ENCODE measurements around the gene CRY1.

CRY1 gene

GRCh38 chr12:107066691-107067090 lies 26.7 kb downstream of the CRY1 start:
- Mint-ChIP-seq H3K4me1 (no peaks in the 10 kb centered on the region), H3K4me3 (no peak overlapping the region), H3K36me3 (peaks cover 4% of the 10 kb centered on the region), H3K27ac (no peak overlapping the region), H3K27me3 (no peaks in the 10 kb centered on the region), H3K9me3 (peaks cover 2% of the 10 kb centered on the region)
- DNase-seq (ENCODE audit: low spot score in 2 of 2), result no peak
- no peak for ATAC-seq (ENCODE audit: low read depth)

DNA sequence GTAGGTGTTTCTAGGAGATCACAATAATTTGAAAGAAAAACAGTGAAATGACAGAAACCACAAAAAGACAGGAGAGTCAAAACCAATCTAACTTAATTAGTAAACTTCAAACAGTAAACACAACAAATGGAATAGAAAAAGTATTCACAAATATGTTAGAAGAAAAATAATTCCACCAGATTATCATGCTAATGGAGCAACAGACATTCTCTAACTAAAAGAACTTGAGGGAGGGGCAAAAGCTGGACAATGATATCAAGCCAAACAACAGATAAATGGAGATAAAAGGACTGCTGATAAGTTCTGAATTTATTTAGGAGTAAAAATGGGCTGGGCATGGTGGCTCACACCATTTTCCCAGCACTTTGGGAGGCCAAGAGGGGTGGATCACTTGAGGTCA lies 28.7 kb downstream of the CRY1 start:
- Mint-ChIP-seq H3K4me1 (no peaks in the 10 kb centered on the region), H3K36me3 (peaks cover 4% of the 10 kb centered on the region), H3K27ac (no peak overlapping the region), H3K4me3 (no peak overlapping the region), H3K27me3 (no peaks in the 10 kb centered on the region), H3K9me3 (peaks cover 2% of the 10 kb centered on the region)
- DNase-seq (ENCODE audit: low spot score in 2 of 2) (no peak), ATAC-seq (ENCODE audit: low read depth) (no peak)

DNA sequence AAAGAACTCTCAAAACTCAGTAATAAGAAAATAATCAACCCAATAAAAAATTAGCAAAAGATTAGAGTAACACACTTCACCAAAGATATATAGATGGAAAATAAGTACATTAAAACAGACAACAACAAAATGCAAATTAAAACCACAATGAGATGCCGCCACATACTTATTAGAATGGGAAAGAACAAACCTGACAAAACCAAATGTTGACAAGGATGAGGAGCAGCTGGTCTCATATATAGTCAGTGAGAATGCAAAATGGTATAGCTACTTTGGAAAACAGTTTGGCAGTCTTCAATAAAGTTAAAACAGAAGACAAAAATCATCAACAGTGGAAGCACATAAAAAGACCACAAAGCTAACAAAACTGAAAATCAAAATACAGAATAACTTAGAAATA lies 29.1 kb downstream of the CRY1 start:
- Mint-ChIP-seq H3K4me3 (no peak overlapping the region), H3K27ac (no peak overlapping the region), H3K9me3 (peaks cover 2% of the 10 kb centered on the region), H3K27me3 (no peaks in the 10 kb centered on the region), H3K4me1 (no peaks in the 10 kb centered on the region), H3K36me3 (peaks cover 4% of the 10 kb centered on the region)
- DNase-seq (ENCODE audit: low spot score in 2 of 2) (no peak), ATAC-seq (ENCODE audit: low read depth) (no peak)

DNA sequence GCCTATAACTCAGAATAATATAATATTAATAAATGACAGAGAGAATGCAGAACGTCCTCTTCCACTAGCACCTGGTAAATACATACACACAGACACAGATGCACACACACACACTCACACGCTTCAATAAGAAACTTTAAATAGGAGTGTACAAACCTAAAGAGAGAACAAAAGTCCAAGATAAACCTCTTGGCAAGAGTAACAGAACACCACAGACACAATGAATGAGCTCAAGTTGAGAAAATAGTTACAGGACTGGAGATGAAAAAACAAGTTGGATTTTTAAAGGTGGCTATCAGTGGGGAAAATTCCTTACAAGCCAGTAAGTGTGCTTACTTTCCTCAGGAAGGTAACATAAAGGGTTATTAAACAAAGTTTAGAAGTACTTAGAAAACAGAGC lies 35.2 kb downstream of the CRY1 start:
- no peak overlapping the region for H3K27ac Mint-ChIP-seq
- no peaks in the 10 kb centered on the region for H3K36me3 Mint-ChIP-seq
- H3K9me3 Mint-ChIP-seq, result peaks cover 5% of the 10 kb centered on the region
- H3K4me1 Mint-ChIP-seq, result peaks cover 2% of the 10 kb centered on the region
- H3K4me3 Mint-ChIP-seq, result no peak overlapping the region
- ATAC-seq (ENCODE audit: low read depth), result no peak
- H3K27me3 Mint-ChIP-seq, result peaks cover 1% of the 10 kb centered on the region
- DNase-seq (ENCODE audit: low spot score in 2 of 2), result no peak

DNA sequence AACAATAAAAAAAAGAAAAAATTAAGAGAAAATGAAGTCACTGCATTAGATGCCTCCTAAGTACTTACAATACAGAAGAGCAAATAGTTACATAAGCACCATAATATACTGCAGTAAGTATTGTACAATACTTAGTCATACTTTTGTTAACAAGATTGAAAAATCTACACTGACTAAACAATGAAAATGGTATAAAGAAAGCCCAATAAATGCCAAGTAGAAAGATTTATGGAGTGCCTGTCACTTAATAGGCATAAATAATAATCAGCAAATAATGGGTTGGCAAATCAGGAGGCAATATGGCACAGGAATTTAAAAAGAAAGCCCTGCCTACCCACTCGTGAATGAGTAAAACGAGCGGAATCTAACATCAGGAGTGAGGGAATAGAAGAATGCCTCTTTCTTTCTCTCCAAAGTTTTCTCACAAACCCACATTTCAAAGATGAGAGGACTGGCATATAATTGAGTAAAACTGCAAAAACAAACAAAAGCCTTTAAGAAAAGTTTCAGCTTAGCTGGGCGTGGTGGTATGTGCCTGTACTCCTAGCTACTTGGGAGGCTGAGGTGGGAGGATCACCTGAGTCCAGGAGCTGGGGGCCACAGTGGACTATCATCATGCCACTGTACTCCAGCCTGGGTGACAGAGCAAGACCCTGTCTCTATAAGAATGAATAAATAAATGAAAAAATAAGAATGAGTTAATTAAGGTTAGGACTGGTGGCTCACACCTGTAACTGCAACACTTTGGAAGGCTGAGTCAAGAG lies 36.1 kb downstream of the CRY1 start:
- peaks cover 2% of the 10 kb centered on the region for H3K4me1 Mint-ChIP-seq
- H3K36me3 Mint-ChIP-seq, result peaks cover 6% of the 10 kb centered on the region
- no peak for DNase-seq (ENCODE audit: low spot score in 2 of 2)
- no peak overlapping the region for H3K27ac Mint-ChIP-seq
- peaks cover 10% of the 10 kb centered on the region for H3K9me3 Mint-ChIP-seq
- H3K4me3 Mint-ChIP-seq, result no peak overlapping the region
- peaks cover 6% of the 10 kb centered on the region for H3K27me3 Mint-ChIP-seq
- no peak for ATAC-seq (ENCODE audit: low read depth)

DNA sequence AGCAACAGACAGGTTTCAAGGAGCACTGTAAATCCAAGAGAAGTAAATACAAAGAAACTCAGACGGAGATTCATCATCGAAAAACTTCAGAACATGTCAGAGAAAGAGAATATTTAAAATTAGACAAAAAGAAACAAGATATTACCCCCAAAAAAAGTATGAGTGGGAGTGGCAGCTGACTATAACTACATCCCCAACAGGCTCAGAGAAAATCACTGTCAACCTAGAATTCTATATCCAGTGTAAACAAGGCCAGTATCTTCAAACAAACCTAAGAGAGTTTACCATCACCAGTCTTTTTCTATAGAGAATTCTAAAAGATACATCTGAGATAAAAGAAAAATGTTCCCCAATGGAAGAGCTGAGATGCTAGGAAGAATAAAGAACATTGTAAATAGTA lies 39.6 kb downstream of the CRY1 start:
- no peak for DNase-seq (ENCODE audit: low spot score in 2 of 2)
- no peak overlapping the region for H3K4me3 Mint-ChIP-seq
- no peak overlapping the region for H3K27ac Mint-ChIP-seq
- H3K27me3 Mint-ChIP-seq, result peaks cover 14% of the 10 kb centered on the region
- no peak for ATAC-seq (ENCODE audit: low read depth)
- peaks cover 13% of the 10 kb centered on the region for H3K36me3 Mint-ChIP-seq
- peaks cover 16% of the 10 kb centered on the region for H3K9me3 Mint-ChIP-seq
- H3K4me1 Mint-ChIP-seq, result peaks cover 2% of the 10 kb centered on the region

DNA sequence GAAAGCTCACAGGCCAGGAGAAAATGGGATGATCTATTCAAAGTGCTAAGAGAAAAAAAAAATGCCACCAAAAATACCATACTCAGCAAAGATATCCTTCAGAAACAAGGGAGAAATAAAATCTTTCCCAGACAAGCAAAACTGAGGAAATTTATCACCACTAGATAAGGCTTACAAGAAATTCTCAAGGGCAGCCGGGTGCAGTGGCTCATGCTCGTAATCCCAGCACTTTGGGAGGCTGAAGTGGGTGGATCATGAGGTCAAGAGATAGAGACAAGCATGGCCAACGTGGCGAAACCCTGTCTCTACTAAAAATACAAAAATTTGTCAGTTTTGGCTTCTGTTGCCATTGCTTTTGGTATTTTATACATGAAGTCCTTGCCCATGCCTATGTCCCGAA lies 48.2 kb downstream of the CRY1 start:
- ATAC-seq (ENCODE audit: low read depth) (no peak), DNase-seq (ENCODE audit: low spot score in 2 of 2) (no peak)
- Mint-ChIP-seq H3K4me1 (no peaks in the 10 kb centered on the region), H3K4me3 (no peak overlapping the region), H3K36me3 (peaks cover 8% of the 10 kb centered on the region), H3K27me3 (peaks cover 9% of the 10 kb centered on the region), H3K27ac (no peak overlapping the region), H3K9me3 (peaks cover 21% of the 10 kb centered on the region)

- peaks cover 10% of the 10 kb centered on the region for H3K27me3 Mint-ChIP-seq
- DNase-seq (ENCODE audit: low spot score in 2 of 2) (no peak), ATAC-seq (ENCODE audit: low read depth) (no peak)
- peaks cover 12% of the 10 kb centered on the region for H3K36me3 Mint-ChIP-seq
- H3K9me3 Mint-ChIP-seq, result peaks cover 15% of the 10 kb centered on the region
- H3K4me1 Mint-ChIP-seq, result no peaks in the 10 kb centered on the region
- H3K4me3 Mint-ChIP-seq, result no peak overlapping the region
- H3K27ac Mint-ChIP-seq, result no peak overlapping the region
Observed at GRCh38 chr12:107042801-107043200, 50.5 kb downstream of the CRY1 start.

- Mint-ChIP-seq H3K9me3 (peaks cover 5% of the 10 kb centered on the region), H3K27me3 (peaks cover 15% of the 10 kb centered on the region), H3K36me3 (peaks cover 12% of the 10 kb centered on the region), H3K4me1 (no peaks in the 10 kb centered on the region), H3K27ac (no peak overlapping the region), H3K4me3 (no peak overlapping the region)
- no peak for ATAC-seq (ENCODE audit: low read depth)
- DNase-seq (ENCODE audit: low spot score in 2 of 2), result no peak
Observed at GRCh38 chr12:107035733-107036132, 57.6 kb downstream of the CRY1 start.

DNA sequence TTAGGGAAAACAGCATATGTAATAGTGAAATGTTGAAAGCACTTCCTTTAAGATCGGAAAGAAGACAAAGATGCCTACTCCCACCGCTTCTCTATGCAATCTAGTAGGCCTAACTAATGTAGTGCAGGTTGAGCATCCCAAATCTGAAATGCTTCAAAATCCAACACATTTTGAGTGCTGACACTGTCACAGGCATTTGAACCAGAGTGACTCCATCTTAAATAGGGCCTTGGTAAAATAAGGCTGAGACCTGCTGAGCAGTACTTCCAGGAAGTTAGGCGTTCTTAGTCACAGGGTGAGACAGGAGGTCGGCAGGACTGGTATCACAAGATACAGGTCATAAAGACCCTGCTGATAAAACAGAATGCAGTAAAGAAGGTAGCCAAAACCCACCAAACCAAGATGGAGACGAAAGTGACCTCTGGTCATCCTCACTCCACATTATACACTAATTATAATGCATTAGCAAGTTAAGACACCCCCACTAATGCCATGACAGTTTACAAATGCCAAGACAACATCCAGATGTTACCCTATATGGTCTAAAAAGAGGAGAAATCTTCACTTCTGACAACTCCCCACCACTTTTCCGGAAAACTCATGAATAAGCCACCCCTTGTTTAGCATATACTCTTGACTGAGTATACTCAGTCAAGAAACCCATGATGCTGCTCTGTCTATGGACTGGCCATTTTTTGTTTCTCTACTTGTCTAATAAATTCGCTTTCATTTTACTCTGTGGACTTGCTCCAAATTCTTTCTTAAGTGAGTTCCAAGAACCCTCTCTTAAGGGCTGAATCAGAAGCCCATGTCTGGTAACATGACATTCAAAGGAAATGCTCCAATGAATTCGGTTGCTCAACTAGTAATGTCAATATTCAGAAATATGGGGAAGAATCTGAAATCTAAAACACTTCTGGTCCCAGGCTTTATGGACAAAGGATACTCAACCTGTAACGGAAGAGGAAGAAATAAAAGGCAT lies 59.3 kb downstream of the CRY1 start:
- DNase-seq (ENCODE audit: low spot score in 2 of 2), result no peak

GRCh38 chr12:107032266-107032665 lies 61.1 kb downstream of the CRY1 start:
- Mint-ChIP-seq H3K36me3 (peaks cover 4% of the 10 kb centered on the region), H3K9me3 (peaks cover 4% of the 10 kb centered on the region), H3K27me3 (peaks cover 10% of the 10 kb centered on the region), H3K4me3 (no peak overlapping the region), H3K27ac (no peak overlapping the region), H3K4me1 (no peaks in the 10 kb centered on the region)
- ATAC-seq (ENCODE audit: low read depth) (no peak), DNase-seq (ENCODE audit: low spot score in 2 of 2) (no peak)

More for the DNA sequence above, 59.3 kb downstream of the CRY1 start:
- ATAC-seq (ENCODE audit: low read depth), result no peak
- H3K9me3 Mint-ChIP-seq, result peaks cover 4% of the 10 kb centered on the region
- H3K27ac Mint-ChIP-seq, result no peak overlapping the region
- peaks cover 9% of the 10 kb centered on the region for H3K36me3 Mint-ChIP-seq
- no peaks in the 10 kb centered on the region for H3K4me1 Mint-ChIP-seq
- H3K4me3 Mint-ChIP-seq, result no peak overlapping the region
- peaks cover 13% of the 10 kb centered on the region for H3K27me3 Mint-ChIP-seq

GRCh38 chr12:107031061-107031460 lies 62.3 kb downstream of the CRY1 start:
- Mint-ChIP-seq H3K4me3 (no peak overlapping the region), H3K9me3 (no peaks in the 10 kb centered on the region), H3K36me3 (no peaks in the 10 kb centered on the region), H3K4me1 (no peaks in the 10 kb centered on the region), H3K27me3 (peaks cover 4% of the 10 kb centered on the region), H3K27ac (no peak overlapping the region)
- ATAC-seq (ENCODE audit: low read depth) (no peak), DNase-seq (ENCODE audit: low spot score in 2 of 2) (no peak)

DNA sequence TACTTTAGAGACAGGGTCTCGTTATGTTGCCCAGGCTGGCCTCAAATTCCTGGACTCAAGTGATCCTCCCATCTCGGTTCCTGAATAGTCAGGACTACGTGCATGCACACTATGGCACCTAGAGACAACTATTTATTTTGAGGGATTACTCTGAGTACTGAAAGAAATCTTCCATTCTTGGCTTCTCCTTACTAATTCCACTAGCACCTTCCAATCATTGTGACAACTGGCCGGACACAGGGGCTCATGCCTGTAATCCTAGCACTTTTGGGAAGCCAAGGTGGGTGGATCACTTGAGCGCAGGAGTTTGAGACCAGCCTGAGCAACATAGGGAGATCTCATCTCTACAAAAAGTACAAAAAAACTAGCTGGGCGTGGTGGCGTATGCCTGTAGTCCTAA lies 64.3 kb downstream of the CRY1 start:
- Mint-ChIP-seq H3K9me3 (no peaks in the 10 kb centered on the region), H3K36me3 (no peaks in the 10 kb centered on the region), H3K27ac (no peak overlapping the region), H3K4me1 (no peaks in the 10 kb centered on the region), H3K4me3 (no peak overlapping the region), H3K27me3 (peaks cover 4% of the 10 kb centered on the region)
- ATAC-seq (ENCODE audit: low read depth), result no peak
- no peak for DNase-seq (ENCODE audit: low spot score in 2 of 2)

- DNase-seq (ENCODE audit: low spot score in 2 of 2), result no peak
- H3K4me1 Mint-ChIP-seq, result no peaks in the 10 kb centered on the region
- H3K27ac Mint-ChIP-seq, result no peak overlapping the region
- H3K36me3 Mint-ChIP-seq, result no peaks in the 10 kb centered on the region
- no peak overlapping the region for H3K4me3 Mint-ChIP-seq
- no peaks in the 10 kb centered on the region for H3K9me3 Mint-ChIP-seq
- H3K27me3 Mint-ChIP-seq, result peaks cover 2% of the 10 kb centered on the region
- no peak for ATAC-seq (ENCODE audit: low read depth)
Observed at GRCh38 chr12:107027636-107028053, 65.7 kb downstream of the CRY1 start.
